SU-DHL-6 (cell line): ENCODE data around the gene MRPS2.

Source experiments
- H2AFZ ChIP-seq: fragments of 200-600 bp; sonication (generic); 2 replicates; pipeline ENCODE4 v1.6.1; 2014; ENCODE audit warnings: low read depth, mild to moderate bottlenecking, moderate library complexity, mixed read lengths, antibody characterized with exemption, low read length; ENCODE audit not compliant: severe bottlenecking
- H3F3A ChIP-seq: fragments of 200-600 bp; shearing (Covaris generic); 2 replicates; pipeline ENCODE4 v1.6.0; 2016; ENCODE audit warnings: antibody characterized with exemption, mild to moderate bottlenecking; ENCODE audit not compliant: insufficient read depth
- H3K27ac ChIP-seq: fragments of 200-600 bp; sonication (generic); 2 replicates; pipeline ENCODE4 v1.5.1; 2016; ENCODE audit warnings: low read depth, mild to moderate bottlenecking, low read length, moderate library complexity, mixed read lengths
- H3K27me3 ChIP-seq: fragments of 200-600 bp; sonication (generic), shearing (Covaris generic); 2 replicates; pipeline ENCODE4 v1.6.0; 2014; ENCODE audit warnings: mild to moderate bottlenecking, low read length
- H3K36me3 ChIP-seq: fragments of 200-600 bp; sonication (generic); 2 replicates; pipeline ENCODE4 v1.6.1; 2014; ENCODE audit warnings: mild to moderate bottlenecking, low read length, mixed read lengths
- H3K4me2 ChIP-seq: fragments of 300-600, 200-600 bp; shearing (Covaris generic), sonication (generic); 2 replicates; pipeline ENCODE4 v1.6.0; 2014; ENCODE audit warnings: low read length, low read depth, mild to moderate bottlenecking; ENCODE audit not compliant: poor library complexity, severe bottlenecking
- H3K4me3 ChIP-seq: fragments of 200-600 bp; sonication (generic); 2 replicates; pipeline ENCODE4 v1.5.1; 2014; ENCODE audit warnings: antibody characterized with exemption, low read length, mild to moderate bottlenecking, mixed read lengths; ENCODE audit not compliant: insufficient read depth, poor library complexity, severe bottlenecking
- H3K79me2 ChIP-seq: fragments of 200-600 bp; sonication (generic); 2 replicates; pipeline ENCODE4 v1.6.1; 2014; ENCODE audit warnings: mild to moderate bottlenecking, low read length, moderate library complexity; ENCODE audit not compliant: insufficient read depth
- H3K9ac ChIP-seq: fragments of 200-600 bp; sonication (generic); 2 replicates; pipeline ENCODE4 v1.7.0; 2014; ENCODE audit warnings: mild to moderate bottlenecking, low read length
- H3K9me2 ChIP-seq: fragments of 200-600 bp; sonication (generic); replicated peaks from 2 replicates; pipeline ENCODE4 v1.6.1; 2014; ENCODE audit warnings: low read length; ENCODE audit not compliant: insufficient read depth
- H3K9me3 ChIP-seq: fragments of 200-600 bp; sonication (generic); 2 replicates; pipeline ENCODE4 v1.6.1; 2014; ENCODE audit warnings: low read length, mixed read lengths; ENCODE audit not compliant: insufficient read depth
- H4K20me1 ChIP-seq: fragments of 200-600 bp; sonication (generic); 2 replicates; pipeline ENCODE4 v1.6.1; 2014; ENCODE audit warnings: low read depth, mild to moderate bottlenecking, antibody characterized with exemption, low read length, moderate library complexity, mixed read lengths
- EZH2phosphoT487 ChIP-seq: fragments of 200-600 bp; sonication (generic), shearing (Covaris generic); conservative IDR thresholded peaks from 2 replicates; pipeline ENCODE4 v1.6.1; 2018; ENCODE audit warnings: mild to moderate bottlenecking, antibody characterized with exemption, low read length, moderate library complexity, mixed read lengths
- TF ChIP-seq, protein P1 (sequence below): fragments of 200-600 bp; sonication (generic); IDR thresholded peaks from one replicate; pipeline ENCODE4 v1.5.1; 2017; ENCODE audit warnings: antibody characterized with exemption, mild to moderate bottlenecking, low read length, moderate library complexity; ENCODE audit not compliant: insufficient read depth, poor library complexity, severe bottlenecking

MRPS2 gene

GRCh38 chr9:135506327-135507103 lies 6.0 kb downstream of the MRPS2 start:
- no peak overlapping the region for H2AFZ ChIP-seq
- no peak for TF ChIP-seq EZH2phosphoT487
- TF ChIP-seq, protein P1, sequence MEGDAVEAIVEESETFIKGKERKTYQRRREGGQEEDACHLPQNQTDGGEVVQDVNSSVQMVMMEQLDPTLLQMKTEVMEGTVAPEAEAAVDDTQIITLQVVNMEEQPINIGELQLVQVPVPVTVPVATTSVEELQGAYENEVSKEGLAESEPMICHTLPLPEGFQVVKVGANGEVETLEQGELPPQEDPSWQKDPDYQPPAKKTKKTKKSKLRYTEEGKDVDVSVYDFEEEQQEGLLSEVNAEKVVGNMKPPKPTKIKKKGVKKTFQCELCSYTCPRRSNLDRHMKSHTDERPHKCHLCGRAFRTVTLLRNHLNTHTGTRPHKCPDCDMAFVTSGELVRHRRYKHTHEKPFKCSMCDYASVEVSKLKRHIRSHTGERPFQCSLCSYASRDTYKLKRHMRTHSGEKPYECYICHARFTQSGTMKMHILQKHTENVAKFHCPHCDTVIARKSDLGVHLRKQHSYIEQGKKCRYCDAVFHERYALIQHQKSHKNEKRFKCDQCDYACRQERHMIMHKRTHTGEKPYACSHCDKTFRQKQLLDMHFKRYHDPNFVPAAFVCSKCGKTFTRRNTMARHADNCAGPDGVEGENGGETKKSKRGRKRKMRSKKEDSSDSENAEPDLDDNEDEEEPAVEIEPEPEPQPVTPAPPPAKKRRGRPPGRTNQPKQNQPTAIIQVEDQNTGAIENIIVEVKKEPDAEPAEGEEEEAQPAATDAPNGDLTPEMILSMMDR, result no peak
- H3K9me3 ChIP-seq, result no peaks in the 10 kb centered on the region
- H3K4me2 ChIP-seq, result no peak overlapping the region
- H3K27ac ChIP-seq, result no peak overlapping the region
- H4K20me1 ChIP-seq, result no peaks in the 10 kb centered on the region; the same call in 1 of the 2 replicates
- no peak overlapping the region for H3K4me3 ChIP-seq
- H3F3A ChIP-seq, result no peaks in the 10 kb centered on the region
- H3K27me3 ChIP-seq, result no peaks in the 10 kb centered on the region
- no peak overlapping the region for H3K9ac ChIP-seq
- no peaks in the 10 kb centered on the region for H3K9me2 ChIP-seq
- H3K79me2 ChIP-seq, result peaks cover 10% of the 10 kb centered on the region
- H3K36me3 ChIP-seq, result no peaks in the 10 kb centered on the region

DNA sequence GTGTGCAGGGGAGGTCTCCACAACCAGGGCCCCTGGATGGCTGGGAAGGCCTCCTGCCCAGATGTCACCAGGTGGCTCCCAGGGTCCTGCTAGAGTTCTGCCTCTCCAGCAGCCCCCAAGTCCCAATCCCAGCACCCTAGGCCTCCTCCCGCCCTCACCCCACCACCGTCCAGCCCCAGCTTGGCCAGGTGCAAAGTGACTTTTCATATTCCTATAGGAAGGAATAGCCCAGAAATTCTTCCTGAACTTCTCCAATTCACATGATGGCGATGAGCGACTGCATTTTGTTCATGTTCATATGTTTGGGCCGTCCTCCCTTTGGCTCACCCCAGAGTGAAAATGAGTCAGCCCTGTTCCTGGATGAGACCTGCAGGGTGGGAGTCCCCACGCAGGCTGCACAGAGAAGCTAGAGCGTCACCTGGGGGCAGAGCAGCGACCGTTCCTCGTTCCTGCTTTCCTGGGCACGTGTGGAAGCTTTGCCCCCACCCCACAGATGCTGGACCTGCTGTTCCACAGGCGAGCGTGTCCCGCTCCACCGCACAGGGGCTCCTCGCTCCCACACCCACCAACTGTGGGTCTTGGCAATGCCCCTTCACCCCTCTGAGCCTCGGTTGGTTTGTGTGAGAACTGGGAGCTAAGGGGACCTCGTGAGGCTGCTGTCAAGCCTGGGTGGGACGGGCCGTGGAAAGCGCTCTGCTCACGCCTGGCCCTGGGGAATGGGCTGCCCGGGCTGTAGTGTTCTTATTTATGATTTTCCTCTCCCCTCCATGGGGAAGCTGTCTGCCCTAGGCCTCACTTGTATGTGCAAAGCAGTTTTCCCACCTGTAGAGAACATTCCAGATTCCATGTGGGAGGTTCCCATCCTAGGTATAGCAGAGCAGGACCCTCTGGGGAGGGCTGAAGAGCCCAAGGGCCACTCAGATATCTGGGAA lies 6.9 kb downstream of the MRPS2 start:
- H3K27me3 ChIP-seq, result no peaks in the 10 kb centered on the region
- no peak overlapping the region for H3K9ac ChIP-seq
- TF ChIP-seq, protein P1, result no peak
- no peak for TF ChIP-seq EZH2phosphoT487
- H3K27ac ChIP-seq, result no peak overlapping the region
- H3K4me2 ChIP-seq, result no peak overlapping the region
- no peaks in the 10 kb centered on the region for H3F3A ChIP-seq
- no peaks in the 10 kb centered on the region for H3K9me2 ChIP-seq
- H3K9me3 ChIP-seq, result no peaks in the 10 kb centered on the region
- no peak overlapping the region for H3K4me3 ChIP-seq
- H2AFZ ChIP-seq, result no peak overlapping the region
- peaks cover 2% of the 10 kb centered on the region; the same call in 1 of the 2 replicates for H3K79me2 ChIP-seq
- H4K20me1 ChIP-seq, result no peaks in the 10 kb centered on the region; the same call in 1 of the 2 replicates
- H3K36me3 ChIP-seq, result no peaks in the 10 kb centered on the region

DNA sequence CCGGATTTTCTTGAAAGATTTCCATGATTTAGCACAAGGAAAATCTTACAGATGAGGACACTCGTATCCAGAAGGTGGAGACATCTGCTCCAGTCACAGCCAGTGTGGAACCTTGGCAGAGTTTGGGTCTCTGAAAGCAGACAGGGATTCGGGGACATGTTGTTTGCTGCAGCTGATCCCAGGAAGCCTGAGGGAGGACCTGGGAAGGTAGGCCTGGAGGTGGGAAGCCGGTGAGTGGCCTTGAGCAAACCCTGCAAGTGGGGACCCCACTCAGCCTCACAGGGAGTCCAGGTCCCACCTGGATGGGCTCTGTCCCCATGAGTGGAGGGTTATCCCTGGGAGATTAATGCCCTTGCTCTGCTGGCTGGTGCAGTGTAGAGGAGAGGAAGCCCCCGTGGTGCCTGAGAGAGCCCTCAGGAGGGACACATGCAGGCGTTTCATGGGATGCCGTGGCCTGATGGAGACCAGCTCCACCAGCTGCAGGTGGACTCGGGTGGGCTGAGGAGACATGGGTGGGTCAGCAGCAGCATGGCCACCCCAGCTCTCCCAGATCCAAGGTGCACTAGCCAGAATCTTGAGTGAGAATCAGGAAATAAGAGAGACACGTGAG lies 7.8 kb downstream of the MRPS2 start:
- Histone ChIP-seq H3K27ac (no peak overlapping the region), H3K79me2 (no peaks in the 10 kb centered on the region), H3F3A (no peaks in the 10 kb centered on the region), H3K36me3 (no peaks in the 10 kb centered on the region), H3K9ac (no peak overlapping the region), H4K20me1 (no peaks in the 10 kb centered on the region; the same call in 1 of the 2 replicates), H3K27me3 (no peaks in the 10 kb centered on the region), H3K4me3 (no peak overlapping the region), H3K4me2 (no peak overlapping the region), H2AFZ (no peak overlapping the region), H3K9me2 (no peaks in the 10 kb centered on the region), H3K9me3 (no peaks in the 10 kb centered on the region)
- TF ChIP-seq, protein P1, result no peak
- no peak for TF ChIP-seq EZH2phosphoT487
